ENCODE results near the gene KREMEN1.

KREMEN1 gene

DNA sequence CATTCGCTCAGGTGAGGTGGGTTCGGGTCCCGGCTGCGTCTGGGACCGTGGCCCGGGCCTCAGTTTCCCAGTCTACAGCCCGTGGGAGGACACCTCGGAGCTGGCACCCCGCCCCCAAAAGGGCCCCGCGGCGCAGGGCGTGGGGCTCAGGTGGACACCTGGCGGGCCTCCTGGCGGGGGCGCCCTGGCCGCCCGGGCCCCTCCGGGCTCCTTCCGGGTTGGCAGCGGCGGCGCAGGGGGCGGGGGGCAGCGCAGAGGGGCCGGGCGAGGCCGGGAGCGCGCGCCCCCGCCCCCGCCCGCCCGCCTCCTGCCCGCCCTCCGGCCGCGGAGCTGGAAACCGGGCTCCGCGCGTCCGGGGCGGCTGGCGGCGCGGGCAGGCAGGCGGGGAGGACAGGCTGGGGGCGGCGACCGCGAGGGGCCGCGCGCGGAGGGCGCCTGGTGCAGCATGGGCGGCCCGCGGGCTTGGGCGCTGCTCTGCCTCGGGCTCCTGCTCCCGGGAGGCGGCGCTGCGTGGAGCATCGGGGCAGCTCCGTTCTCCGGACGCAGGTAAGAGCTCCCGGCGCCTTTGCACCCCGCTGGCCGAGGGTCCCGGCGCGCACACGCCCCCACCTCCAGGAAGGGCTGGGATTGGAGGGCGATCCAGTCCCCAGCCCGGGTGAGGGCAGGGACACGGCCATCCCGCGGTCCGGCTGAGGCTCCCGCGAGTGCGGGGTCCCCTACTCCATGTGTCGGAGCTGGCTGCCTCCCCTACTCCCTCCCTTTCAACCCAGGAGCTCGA, 132.9 kb downstream of the KREMEN1 start, which contains the start of gene EMID1:
Gene EMID1 (plus strand): TSS at position 303 of the 778 bp plus-strand sequence. CDS start 143 bp downstream, at position 446.
- no peak for DNase-seq (ENCODE audit: low read depth in 3 of 3)

DNA sequence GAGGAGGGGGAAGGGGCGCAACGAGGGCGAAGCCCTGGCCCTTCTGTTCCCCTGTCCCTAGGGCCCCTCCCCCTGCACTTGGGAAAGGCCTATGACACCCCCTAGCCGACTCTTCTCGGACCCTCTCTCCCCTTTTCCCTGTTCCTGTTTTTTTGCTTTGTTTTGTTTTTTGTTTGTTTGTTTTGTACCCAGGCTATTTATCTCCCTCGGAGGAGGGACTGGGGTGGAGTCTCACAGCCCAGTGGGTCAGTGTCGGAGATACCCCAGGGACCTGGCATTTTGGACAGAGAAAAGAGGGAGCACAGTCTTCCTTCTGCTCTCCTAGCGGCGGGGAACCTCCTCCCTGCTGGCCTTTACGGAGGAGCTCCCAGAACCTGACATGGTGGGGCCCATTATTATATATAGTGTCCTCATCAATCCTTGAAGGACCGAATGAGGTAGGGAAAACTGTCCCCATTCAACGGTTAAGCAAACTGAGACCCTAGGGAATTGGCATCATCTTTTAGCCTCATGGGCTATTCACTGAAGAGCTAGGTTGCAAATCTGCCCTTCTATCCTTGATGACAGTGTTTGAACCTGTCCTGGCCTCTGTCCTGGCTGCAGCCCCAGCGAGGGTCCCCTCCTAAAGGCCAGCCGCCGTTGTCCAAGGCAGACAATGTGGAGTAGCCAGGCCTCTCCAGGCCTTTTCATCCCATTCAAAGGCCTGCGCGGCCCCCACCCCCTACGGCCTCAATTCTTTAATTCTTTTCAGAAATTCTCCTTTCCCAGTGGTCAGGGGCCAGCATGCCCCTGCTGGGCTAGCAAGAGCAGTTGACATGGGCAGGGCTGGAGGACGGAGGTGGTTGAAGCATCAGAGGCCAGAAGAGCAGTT, 133.8 kb downstream of the KREMEN1 start:
- DNase-seq (ENCODE audit: low read depth in 3 of 3), result no peak

DNA sequence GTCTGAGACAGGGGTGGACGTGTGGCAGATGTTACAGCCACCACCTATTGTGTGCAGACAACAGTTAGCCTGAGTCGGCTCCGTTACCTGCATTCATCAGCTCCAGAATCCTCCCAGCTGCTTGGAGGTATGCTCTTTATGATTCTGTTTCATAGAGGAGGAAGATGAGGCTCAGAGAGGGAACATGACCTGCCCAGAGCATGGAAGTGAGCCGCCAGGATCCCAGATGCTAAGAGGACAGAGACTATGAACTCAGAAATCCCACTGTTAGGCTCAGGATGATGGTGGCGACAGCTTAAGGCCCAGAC, 134.4 kb downstream of the KREMEN1 start:
- DNase-seq (ENCODE audit: low read depth in 3 of 3), result no peak

DNA sequence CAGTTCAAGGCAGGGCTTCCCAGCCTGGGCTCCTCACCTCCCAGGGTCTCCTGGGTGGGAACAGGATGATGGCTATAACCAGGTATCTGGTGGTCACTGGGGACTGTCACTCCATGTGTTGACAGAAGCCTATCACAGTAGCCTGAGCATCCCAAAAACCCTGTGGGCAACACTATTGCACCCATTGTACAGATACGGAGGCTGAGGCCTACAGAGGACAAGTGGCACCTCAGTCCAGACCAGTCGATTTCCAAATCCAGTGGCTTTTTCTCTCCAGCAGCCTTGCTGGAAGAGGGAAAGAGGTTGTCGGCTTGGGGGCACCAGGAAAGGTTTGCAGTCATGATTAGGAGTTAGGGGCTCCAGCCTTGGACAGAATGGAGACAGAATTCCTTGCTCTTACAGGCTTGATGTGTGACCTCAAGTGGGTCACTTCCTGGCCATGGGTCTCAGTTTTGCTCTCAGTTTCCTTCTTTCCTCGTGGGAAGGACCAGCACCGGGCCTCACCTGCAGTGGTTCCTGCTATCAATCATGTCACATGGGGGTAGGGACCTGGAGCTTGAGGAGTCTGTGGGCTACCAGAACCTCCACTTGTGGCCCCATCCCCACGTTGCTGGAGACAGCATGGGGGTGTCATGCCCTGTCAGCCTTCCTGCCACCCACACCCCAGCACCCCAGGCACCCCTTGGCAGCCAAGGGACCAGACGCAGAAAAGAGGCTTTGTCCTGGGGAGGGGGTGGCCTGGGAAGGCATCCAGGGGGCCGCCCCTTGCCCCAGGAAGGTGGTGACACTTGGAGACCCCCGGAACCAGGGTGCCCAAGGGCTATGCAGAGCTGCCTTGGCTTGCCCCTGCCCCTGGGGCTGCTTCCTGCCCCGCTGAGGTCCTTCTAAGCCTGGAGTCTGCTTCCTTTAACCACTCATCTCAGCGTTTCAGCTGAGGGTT, 135.0 kb downstream of the KREMEN1 start:
- no peak for DNase-seq (ENCODE audit: low read depth in 3 of 3)

DNA sequence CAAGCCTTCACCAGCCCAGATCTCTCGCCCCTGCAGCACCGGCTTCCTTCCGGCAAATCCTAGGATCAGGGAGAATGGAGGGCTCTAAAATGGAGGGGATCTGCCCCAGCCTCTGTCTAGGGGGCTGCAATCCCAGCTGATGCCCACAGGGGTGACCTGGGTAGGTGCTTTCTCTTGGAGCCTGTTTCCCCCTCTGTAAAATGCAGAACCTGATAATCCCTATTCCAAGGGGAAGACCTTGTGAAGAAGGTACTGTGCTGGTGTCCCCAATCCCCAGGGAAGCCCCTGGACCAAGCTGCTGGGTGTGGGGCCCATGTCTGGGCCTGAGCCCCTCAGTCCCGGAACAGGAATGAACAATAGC, 135.6 kb downstream of the KREMEN1 start:
- DNase-seq (ENCODE audit: low read depth in 3 of 3), result no peak

DNA sequence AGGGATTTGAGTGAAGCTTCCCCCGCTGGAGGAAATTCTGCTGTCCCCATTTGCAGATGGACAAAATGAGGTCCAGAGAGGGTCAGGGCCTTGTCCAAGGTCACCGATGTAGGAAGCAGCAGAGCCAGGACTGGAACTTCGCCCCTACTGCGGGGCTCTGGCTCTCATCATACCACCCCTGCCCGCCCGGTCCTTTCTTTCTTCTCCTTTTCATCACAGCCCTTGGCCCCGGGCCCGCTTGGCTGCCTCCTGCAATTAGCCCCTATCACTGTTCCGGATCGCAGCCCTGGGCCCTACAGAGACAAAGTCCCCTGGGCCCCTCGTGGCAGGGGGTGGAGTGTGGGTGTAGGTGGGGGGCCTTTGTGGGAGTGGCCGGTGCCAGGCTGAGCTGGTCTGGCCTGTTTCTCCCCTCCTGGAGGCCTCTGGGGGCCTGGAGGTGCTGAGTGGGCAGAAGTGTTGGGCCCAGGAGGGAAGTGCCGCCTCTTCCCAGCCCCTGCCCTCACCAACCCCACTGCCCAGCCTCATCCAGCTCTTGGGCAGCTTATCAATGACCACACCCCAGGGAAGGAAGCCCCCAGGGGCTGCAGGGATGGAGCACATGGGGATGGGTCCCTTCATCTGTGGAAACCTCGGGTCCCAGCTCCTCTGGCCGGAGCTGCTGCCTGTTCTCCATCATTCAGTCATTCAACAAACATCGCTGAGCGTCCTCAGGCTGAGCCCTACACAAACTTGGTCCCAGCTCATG, 136.2 kb downstream of the KREMEN1 start:
- no peak for DNase-seq (ENCODE audit: low read depth in 3 of 3)

DNA sequence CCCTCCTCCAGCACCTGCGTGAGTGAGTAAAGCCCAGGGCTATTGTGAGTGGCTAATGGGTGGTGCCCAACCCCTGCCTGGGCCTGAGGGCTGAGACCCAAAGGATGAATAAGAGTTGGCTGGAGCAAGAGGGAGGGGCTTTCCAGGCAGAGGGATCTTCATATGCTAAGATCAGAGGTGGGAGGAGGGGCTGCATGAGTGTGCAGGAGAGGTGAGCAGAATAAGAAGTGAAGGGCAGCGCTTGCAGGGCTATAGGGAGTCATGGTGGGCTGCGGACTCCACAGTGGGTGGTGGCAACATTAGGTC, 136.7 kb downstream of the KREMEN1 start:
- no peak for DNase-seq (ENCODE audit: low read depth in 3 of 3)

DNA sequence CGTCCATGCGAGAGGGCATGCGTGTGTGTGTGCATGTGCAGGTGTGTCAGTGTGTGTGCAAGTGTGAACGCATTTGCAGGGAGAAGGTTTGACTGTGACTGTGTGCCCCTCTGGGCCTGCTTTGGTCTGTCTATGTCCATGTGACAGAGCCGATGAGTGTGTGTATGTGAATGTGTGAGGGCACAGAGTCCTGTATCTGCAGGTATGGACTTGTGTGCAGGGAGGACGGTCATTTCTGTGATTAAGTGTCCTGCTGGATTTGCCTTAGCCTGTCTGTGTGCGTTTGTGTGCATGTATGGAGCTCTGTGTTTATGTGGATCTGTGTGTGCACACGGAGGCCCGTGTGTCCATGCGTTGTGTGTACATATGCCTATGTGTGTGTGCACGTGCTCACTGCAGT, 138.2 kb downstream of the KREMEN1 start:
- no peak for DNase-seq (ENCODE audit: low read depth in 3 of 3)

DNA sequence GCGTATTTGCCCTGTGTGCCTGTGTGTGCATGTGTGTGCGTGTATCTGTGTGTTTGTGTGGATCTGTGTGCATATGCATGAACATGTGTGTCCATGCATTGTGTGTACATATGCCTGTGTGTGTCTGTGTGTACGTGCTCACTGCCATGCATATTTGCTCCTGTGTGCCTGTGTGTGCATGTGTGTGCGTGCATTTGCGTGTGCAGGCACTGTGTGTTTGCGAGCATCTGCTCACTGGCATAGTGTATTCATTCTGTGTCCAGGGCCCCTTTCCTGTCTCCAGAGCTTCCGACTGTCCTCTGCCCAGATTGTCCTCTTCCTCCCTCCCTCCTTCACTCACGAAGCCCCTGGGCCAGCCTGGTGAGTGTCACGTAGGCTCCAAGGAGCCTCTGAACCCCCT, 138.6 kb downstream of the KREMEN1 start:
- no peak for DNase-seq (ENCODE audit: low read depth in 3 of 3)

DNA sequence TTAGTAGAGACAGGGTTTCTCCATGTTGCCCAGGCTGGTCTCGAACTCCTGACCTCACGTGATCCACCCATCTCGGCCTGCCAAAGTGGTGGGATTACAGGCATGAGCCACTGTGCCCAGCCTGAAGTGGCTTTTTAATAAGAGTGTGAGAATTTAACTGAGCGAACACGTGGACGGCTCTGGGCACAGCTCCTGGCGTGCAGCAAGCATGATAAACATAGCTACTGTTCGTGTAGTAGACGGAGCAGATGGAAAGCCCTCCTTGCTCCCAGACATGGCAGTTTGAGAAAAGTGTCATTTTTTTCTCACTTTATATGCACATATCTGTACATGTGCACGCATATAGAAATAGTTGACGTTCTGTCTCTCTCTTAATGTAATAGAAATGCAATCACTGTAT, 139.9 kb downstream of the KREMEN1 start:
- DNase-seq (ENCODE audit: low read depth in 3 of 3), result no peak

DNA sequence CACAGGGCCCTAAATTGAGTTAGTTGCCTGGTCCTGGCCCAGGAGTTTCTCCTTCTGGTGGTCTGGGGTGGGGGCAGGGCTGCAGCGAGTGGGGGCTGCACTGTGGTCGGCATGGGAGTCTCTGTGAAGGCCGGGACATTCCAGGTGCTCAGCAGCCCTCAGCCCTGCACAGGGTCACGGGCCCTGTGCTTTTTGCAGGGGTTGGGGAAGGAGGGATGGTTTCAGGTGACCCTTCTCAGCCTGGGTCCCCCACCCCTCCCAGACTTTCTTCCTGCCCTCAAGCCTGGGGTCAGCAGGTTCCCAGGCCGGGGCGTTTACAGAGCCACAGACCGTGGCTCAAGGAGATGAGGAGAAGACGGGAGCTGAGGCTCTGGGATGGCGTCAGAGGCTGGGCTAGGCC, 140.7 kb downstream of the KREMEN1 start:
- DNase-seq (ENCODE audit: low read depth in 3 of 3), result no peak

DNA sequence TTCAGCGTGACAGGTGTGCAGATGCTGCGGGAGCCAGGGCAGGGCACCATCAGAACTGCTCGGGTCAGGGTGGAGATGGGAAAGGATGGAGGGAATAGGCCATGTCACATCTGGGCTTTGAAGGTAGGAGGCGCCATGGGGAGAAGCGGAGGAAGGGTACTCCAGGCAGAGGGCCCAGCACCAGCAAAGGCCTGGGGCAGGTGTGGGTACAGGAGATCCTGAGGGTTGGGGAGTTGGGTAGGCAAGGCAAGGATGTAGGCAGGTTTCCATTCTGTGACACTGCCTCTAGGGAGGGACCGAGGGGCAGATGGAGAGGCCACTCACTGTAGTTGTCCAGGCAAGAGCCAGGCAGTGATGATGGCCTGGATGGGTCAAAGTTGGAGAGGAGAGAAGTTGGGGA, 141.4 kb downstream of the KREMEN1 start:
- no peak for DNase-seq (ENCODE audit: low read depth in 3 of 3)

DNA sequence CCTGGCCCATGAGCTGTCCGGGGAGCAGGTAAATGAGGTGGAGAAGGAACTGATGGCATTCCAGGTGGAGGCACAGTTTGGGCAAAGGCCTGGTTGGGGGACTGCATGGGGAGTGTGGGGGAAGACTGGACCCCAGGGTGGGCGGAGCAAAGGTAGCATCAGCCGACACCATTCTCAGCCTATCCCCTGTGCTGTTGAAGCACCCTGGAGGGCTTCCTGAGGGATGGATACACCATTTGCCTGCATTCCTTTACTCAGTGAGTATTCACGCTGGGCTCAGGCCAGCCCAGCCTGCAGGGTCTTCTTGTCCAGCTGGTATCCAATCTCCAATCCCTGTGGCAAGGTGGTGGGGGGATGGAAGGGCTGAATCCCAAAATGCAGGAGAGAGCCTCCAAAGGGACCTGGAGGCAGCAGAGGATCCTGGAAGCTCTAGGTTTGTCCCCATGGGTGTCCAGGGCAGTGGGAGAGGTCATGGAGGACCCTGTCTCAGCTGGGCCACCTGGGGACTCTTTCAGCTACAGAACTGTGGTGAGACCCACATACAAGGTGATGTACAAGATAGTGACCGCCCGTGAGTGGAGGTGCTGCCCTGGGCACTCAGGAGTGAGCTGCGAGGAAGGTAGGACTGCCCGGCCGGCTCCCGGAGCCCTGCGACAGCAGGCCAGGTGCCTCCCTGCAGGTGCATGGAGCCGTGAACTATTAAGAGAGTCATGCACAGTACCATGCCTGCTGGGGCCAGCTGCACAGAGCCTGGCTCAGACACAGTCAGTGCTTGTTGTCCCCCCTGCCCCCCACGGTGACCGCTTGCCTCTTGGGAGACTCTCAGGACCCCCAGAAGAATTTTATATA, 142.4 kb downstream of the KREMEN1 start:
- no peak for DNase-seq (ENCODE audit: low read depth in 3 of 3)

DNA sequence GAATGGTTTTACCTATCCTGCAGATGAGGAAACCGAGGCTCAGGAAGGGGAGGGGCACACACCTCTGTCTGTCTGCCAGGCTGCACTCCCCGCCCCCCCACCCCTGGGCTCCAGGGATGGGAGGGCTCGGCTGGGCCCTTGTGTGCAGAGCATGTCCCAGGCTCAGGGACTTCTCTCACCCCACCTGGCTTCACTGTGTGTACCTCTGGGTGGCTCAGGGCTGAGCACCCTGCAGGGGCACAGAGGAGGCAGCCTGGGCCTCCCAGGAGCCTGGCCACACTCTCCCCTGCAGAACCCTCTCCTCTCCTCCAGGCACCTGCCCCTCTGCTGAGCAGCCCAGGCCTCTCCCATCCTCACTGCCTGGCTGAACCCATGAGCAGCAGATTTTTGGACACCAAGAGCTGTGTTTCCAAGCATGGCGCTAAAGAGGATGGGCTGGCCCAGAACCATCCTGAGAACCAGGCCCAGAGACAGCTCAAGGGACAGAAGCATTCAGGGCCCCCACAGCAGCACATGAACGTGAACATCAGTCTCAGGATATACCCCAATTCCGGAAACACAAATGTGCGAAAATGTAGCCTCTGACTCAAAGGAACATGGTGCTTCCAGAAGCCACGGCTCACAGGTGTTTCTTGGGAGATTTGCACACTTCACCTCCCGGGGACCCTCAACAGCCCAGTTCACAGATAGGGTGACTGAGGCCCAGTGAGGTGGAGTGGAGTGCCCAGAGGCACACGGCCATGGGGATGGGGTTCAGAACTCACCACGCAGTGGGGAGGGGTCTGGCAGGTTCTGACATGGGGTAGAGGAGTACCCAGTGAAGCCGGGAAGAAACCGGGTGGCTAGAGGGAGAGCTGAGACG, 143.4 kb downstream of the KREMEN1 start:
- DNase-seq (ENCODE audit: low read depth in 3 of 3), result no peak

DNA sequence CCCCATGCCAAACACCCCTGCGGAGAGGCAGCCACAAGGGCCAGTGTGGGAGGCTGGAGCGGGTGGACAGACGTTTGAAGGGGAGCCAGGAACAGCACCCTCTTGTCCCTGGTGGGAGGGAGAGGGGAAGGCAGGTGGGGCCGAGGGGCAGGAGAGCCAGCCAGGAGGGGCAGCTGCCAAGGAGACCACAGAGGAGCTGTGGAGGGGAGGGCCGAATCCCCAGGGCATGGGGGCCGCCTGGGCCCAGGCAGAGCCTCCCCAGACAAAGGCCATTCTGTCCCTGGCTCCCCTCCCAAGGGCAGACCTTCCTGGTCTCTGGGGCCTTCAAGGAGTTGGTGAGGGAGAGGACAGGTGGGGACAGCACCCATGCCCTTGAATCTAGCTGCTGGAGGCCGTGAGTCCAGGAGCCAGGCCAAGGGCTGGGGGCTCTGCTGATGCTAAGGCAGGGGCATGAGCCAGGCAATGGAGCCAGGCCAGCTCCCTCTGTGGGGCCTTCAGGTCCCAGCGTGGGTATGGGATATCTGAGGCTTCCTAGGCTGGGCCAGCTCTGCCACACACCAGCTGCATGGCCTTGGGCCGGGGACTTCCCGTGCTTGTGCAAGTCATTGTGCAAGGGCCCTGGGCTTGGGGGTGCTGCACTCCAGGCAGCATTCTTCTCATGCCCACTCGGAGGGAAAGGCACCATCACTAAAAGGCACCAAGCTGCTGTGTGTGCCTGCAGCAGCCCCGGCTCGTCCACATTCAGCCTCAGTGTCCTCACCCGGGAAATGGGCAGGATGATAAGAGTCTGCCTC, 144.2 kb downstream of the KREMEN1 start:
- DNase-seq (ENCODE audit: low read depth in 3 of 3), result no peak
